ENCODE results near the gene MIA.

MIA gene

GRCh38 chr19:40742477-40742876 is 32.8 kb upstream of the MIA start:
- no peak for DNase-seq
- no peak overlapping the region for H3K27ac Mint-ChIP-seq
- CTCF ChIA-PET = interaction anchor here (1.2 kb wide), 1 partner anchor 85 kb away, joined by 3 read pairs; no protein-coding TSS in a partner anchor
- no peak overlapping the region for H3K4me3 Mint-ChIP-seq
- H3K9me3 Mint-ChIP-seq = no peaks in the 10 kb centered on the region
- H3K27me3 Mint-ChIP-seq = no peaks in the 10 kb centered on the region
- H3K4me1 Mint-ChIP-seq = no peaks in the 10 kb centered on the region
- H3K36me3 Mint-ChIP-seq = peaks cover 5% of the 10 kb centered on the region

GRCh38 chr19:40742886-40743285 is 32.4 kb upstream of the MIA start:
- CTCF ChIA-PET = interaction anchor here (0.7 to 1.2 kb wide), 2 partner anchors 63 to 86 kb away, joined by 3 read pairs; no protein-coding TSS in a partner anchor
- Mint-ChIP-seq H3K27me3 (no peaks in the 10 kb centered on the region), H3K4me1 (no peaks in the 10 kb centered on the region), H3K27ac (no peak overlapping the region), H3K4me3 (no peak overlapping the region), H3K9me3 (no peaks in the 10 kb centered on the region), H3K36me3 (peaks cover 2% of the 10 kb centered on the region)
- no peak for DNase-seq

- DNase-seq = no peak
- peaks cover 6% of the 10 kb centered on the region for H3K4me1 Mint-ChIP-seq
- H3K4me3 Mint-ChIP-seq = no peak overlapping the region
- H3K27ac Mint-ChIP-seq = no peak overlapping the region
- no peaks in the 10 kb centered on the region for H3K27me3 Mint-ChIP-seq
- peaks cover 2% of the 10 kb centered on the region for H3K36me3 Mint-ChIP-seq
- CTCF ChIA-PET = interaction anchor here (1.2 to 2.3 kb wide), 2 partner anchors 62 to 64 kb away, joined by 4 to 8 read pairs; no protein-coding TSS in a partner anchor
- no peaks in the 10 kb centered on the region for H3K9me3 Mint-ChIP-seq
These were observed 31.4 kb upstream of the MIA start for GRCh38 chr19:40743926-40744325.

GRCh38 chr19:40744554-40745401 is 30.5 kb upstream of the MIA start:
- no peak overlapping the region for H3K4me3 Mint-ChIP-seq
- peak; percentile 51 for DNase-seq
- peaks cover 2% of the 10 kb centered on the region for H3K36me3 Mint-ChIP-seq
- H3K27me3 Mint-ChIP-seq = no peaks in the 10 kb centered on the region
- H3K4me1 Mint-ChIP-seq = peaks cover 14% of the 10 kb centered on the region
- H3K9me3 Mint-ChIP-seq = no peaks in the 10 kb centered on the region
- CTCF ChIA-PET = interaction anchor here (0.9 to 2.3 kb wide), 4 partner anchors 11 to 75 kb away, joined by 3 to 8 read pairs (median 4); no protein-coding TSS in a partner anchor
- H3K27ac Mint-ChIP-seq = no peak overlapping the region

GRCh38 chr19:40745402-40745780 is 29.9 kb upstream of the MIA start:
- no peaks in the 10 kb centered on the region for H3K27me3 Mint-ChIP-seq
- H3K4me1 Mint-ChIP-seq = peaks cover 21% of the 10 kb centered on the region
- no peak overlapping the region for H3K27ac Mint-ChIP-seq
- CTCF ChIA-PET = interaction anchor here (0.9 to 2.3 kb wide), 3 partner anchors 11 to 75 kb away, joined by 3 to 8 read pairs (median 3); no protein-coding TSS in a partner anchor
- peaks cover 7% of the 10 kb centered on the region for H3K36me3 Mint-ChIP-seq
- no peak for DNase-seq
- H3K4me3 Mint-ChIP-seq = no peak overlapping the region
- H3K9me3 Mint-ChIP-seq = no peaks in the 10 kb centered on the region

GRCh38 chr19:40747536-40747935 is 27.8 kb upstream of the MIA start:
- CTCF ChIA-PET = interaction anchor here (0.9 to 2.0 kb wide), 2 partner anchors 60 to 84 kb away, joined by 4 to 9 read pairs; no protein-coding TSS in a partner anchor
- Mint-ChIP-seq H3K9me3 (no peaks in the 10 kb centered on the region), H3K36me3 (peaks cover 21% of the 10 kb centered on the region), H3K4me1 (peaks cover 31% of the 10 kb centered on the region), H3K27me3 (no peaks in the 10 kb centered on the region), H3K27ac (peak overlapping the region; percentile 45), H3K4me3 (no peak overlapping the region)
- no peak for DNase-seq

- Mint-ChIP-seq H3K27ac (peak within 1 kb of the TSS; percentile 99), H3K27me3 (no peaks in the 10 kb centered on the region), H3K36me3 (peaks cover 36% of the 10 kb centered on the region), H3K4me1 (peaks cover 48% of the 10 kb centered on the region), H3K9me3 (no peaks in the 10 kb centered on the region), H3K4me3 (peak within 1 kb of the TSS; percentile 100)
- CTCF ChIA-PET = interaction anchor here (0.8 to 4.1 kb wide), 5 partner anchors 27 to 69 kb away, joined by 3 to 23 read pairs (median 6); partner anchors contain the start of genes COQ8B, EGLN2, ITPKC and RAB4B
- DNase-seq = peak; percentile 100
These were observed 25.1 kb upstream of the MIA start, which contains the start of gene ACTMAP for GRCh38 chr19:40750058-40750873. TSS of gene ACTMAP (minus strand) at chr19:40750477. CDS start at chr19:40749803, 674 bp downstream.

- H3K4me3 Mint-ChIP-seq = peak within 1 kb of the TSS; percentile 100
- no peaks in the 10 kb centered on the region for H3K27me3 Mint-ChIP-seq
- H3K4me1 Mint-ChIP-seq = peaks cover 55% of the 10 kb centered on the region
- CTCF ChIA-PET = interaction anchor here (0.8 to 4.1 kb wide), 5 partner anchors 26 to 69 kb away, joined by 3 to 23 read pairs (median 6); partner anchors contain the start of genes COQ8B, ITPKC and RAB4B
- peak; percentile 98 for DNase-seq
- peak within 1 kb of the TSS; percentile 99 for H3K27ac Mint-ChIP-seq
- peaks cover 41% of the 10 kb centered on the region for H3K36me3 Mint-ChIP-seq
- no peaks in the 10 kb centered on the region for H3K9me3 Mint-ChIP-seq
These were observed 24.3 kb upstream of the MIA start, which contains the start of gene SNRPA for GRCh38 chr19:40750874-40751537. TSS of gene SNRPA (plus strand) at chr19:40751203. CDS start at chr19:40751409, 206 bp downstream.

GRCh38 chr19:40752257-40752781 is 23.0 kb upstream of the MIA start:
- Mint-ChIP-seq H3K9me3 (no peaks in the 10 kb centered on the region), H3K4me1 (peaks cover 68% of the 10 kb centered on the region), H3K36me3 (peaks cover 51% of the 10 kb centered on the region), H3K27ac (peak overlapping the region; percentile 99), H3K4me3 (peak overlapping the region; percentile 100), H3K27me3 (no peaks in the 10 kb centered on the region)
- CTCF ChIA-PET = interaction anchor here (0.7 to 4.1 kb wide), 5 partner anchors 27 to 67 kb away, joined by 3 to 23 read pairs (median 4); partner anchors contain the start of genes COQ8B, EGLN2 and ITPKC
- no peak for DNase-seq

GRCh38 chr19:40754611-40755247 is 20.6 kb upstream of the MIA start:
- H3K4me1 Mint-ChIP-seq = peaks cover 62% of the 10 kb centered on the region

GRCh38 chr19:40755248-40755624 is 20.1 kb upstream of the MIA start:
- peak overlapping the region; percentile 14 for H3K27ac Mint-ChIP-seq
- DNase-seq = no peak
- no peaks in the 10 kb centered on the region for H3K27me3 Mint-ChIP-seq
- H3K4me1 Mint-ChIP-seq = peaks cover 59% of the 10 kb centered on the region
- H3K9me3 Mint-ChIP-seq = no peaks in the 10 kb centered on the region
- CTCF ChIA-PET = interaction anchor here (1.1 to 3.3 kb wide), 2 partner anchors 44 to 51 kb away, joined by 4 to 24 read pairs; partner anchors contain the start of gene EGLN2
- H3K4me3 Mint-ChIP-seq = peak overlapping the region; percentile 74
- peaks cover 63% of the 10 kb centered on the region for H3K36me3 Mint-ChIP-seq

More at GRCh38 chr19:40754611-40755247, 20.6 kb upstream of the MIA start:
- no peaks in the 10 kb centered on the region for H3K27me3 Mint-ChIP-seq
- peaks cover 63% of the 10 kb centered on the region for H3K36me3 Mint-ChIP-seq
- H3K4me3 Mint-ChIP-seq = peak overlapping the region; percentile 74
- H3K9me3 Mint-ChIP-seq = no peaks in the 10 kb centered on the region
- H3K27ac Mint-ChIP-seq = peak overlapping the region; percentile 88
- CTCF ChIA-PET = interaction anchor here (0.6 to 3.3 kb wide), 4 partner anchors 44 to 154 kb away, joined by 3 to 24 read pairs (median 4); partner anchors contain the start of gene EGLN2
- peak; percentile 38 for DNase-seq

GRCh38 chr19:40755791-40756190 is 19.5 kb upstream of the MIA start:
- H3K27me3 Mint-ChIP-seq = no peaks in the 10 kb centered on the region
- CTCF ChIA-PET = interaction anchor here (1.1 to 3.3 kb wide), 2 partner anchors 43 to 51 kb away, joined by 4 to 24 read pairs; partner anchors contain the start of gene EGLN2
- H3K4me1 Mint-ChIP-seq = peaks cover 60% of the 10 kb centered on the region

More at GRCh38 chr19:40755791-40756190, 19.5 kb upstream of the MIA start:
- H3K36me3 Mint-ChIP-seq = peaks cover 67% of the 10 kb centered on the region
- H3K27ac Mint-ChIP-seq = peak overlapping the region; percentile 71
- peak overlapping the region; percentile 21 for H3K4me3 Mint-ChIP-seq
- no peak for DNase-seq
- no peaks in the 10 kb centered on the region for H3K9me3 Mint-ChIP-seq
